Body of pancreas (tissue), 4 donors: ENCODE results near the gene ITGA1.

ENCODE experiments used
- CTCF ChIP-seq, 7 experiments: fragments of 450-650 bp in 4 of 7; fragments of 200-600 bp in 3 of 7; sonication (generic) in 3 of 7; IDR thresholded peaks; one replicate each; pipeline ENCODE4 v1.5.1; 2016 to 2019; ENCODE audit warnings: antibody characterized with exemption in 7 of 7
- POLR2A ChIP-seq, 3 donors: fragments of 450-650 bp; IDR thresholded peaks; one replicate each; pipeline ENCODE4 v1.6.1; 2016; ENCODE audit warnings: antibody characterized with exemption in 3 of 3, mild to moderate bottlenecking in 2 of 3

- TF ChIP-seq CTCF (IDR thresholded peaks at IDR 0.05): no peak
- no peak for TF ChIP-seq POLR2A (IDR thresholded peaks at IDR 0.05)
These were observed 36.6 kb upstream of the ITGA1 start for GRCh38 chr5:52751137-52751536.
